ENCODE data around the gene SCN2B.

Gene SCN2B

DNA sequence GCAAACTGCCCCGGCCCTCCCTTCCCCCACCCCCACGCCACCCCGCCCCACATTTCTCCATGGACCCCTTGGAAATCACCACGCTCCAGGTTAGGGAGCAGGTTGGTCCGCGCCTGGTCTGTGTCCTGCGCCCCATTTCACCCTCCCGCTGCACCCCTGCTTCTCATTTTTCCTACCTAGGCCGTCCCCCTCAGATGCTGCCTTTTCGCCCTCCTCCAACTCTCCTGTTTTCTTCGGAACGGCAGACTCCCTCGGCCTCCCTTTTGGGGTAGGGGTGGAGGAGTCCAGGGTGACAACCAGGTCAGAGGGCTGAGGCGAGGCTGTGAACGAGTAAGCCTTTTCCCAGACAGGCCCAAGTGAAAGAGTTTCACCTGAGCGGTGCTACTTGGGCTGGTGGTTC is 22.9 kb downstream of the SCN2B start:
- no peaks in the 10 kb centered on the region for H3K9me3 Mint-ChIP-seq
- H3K4me3 Mint-ChIP-seq: peak overlapping the region; percentile 60
- peaks cover 24% of the 10 kb centered on the region for H3K4me1 Mint-ChIP-seq
- H3K27ac Mint-ChIP-seq (ENCODE audit: low read depth): no peak overlapping the region
- no peak for ATAC-seq (replicated peaks; ENCODE audit: extremely low read depth, poor library complexity, severe bottlenecking)
- H3K27me3 Mint-ChIP-seq: peaks cover 66% of the 10 kb centered on the region
- H3K36me3 Mint-ChIP-seq (ENCODE audit: insufficient read depth): peaks cover 5% of the 10 kb centered on the region
- DNase-seq (ENCODE audit: low spot score in 2 of 2): no peak

DNA sequence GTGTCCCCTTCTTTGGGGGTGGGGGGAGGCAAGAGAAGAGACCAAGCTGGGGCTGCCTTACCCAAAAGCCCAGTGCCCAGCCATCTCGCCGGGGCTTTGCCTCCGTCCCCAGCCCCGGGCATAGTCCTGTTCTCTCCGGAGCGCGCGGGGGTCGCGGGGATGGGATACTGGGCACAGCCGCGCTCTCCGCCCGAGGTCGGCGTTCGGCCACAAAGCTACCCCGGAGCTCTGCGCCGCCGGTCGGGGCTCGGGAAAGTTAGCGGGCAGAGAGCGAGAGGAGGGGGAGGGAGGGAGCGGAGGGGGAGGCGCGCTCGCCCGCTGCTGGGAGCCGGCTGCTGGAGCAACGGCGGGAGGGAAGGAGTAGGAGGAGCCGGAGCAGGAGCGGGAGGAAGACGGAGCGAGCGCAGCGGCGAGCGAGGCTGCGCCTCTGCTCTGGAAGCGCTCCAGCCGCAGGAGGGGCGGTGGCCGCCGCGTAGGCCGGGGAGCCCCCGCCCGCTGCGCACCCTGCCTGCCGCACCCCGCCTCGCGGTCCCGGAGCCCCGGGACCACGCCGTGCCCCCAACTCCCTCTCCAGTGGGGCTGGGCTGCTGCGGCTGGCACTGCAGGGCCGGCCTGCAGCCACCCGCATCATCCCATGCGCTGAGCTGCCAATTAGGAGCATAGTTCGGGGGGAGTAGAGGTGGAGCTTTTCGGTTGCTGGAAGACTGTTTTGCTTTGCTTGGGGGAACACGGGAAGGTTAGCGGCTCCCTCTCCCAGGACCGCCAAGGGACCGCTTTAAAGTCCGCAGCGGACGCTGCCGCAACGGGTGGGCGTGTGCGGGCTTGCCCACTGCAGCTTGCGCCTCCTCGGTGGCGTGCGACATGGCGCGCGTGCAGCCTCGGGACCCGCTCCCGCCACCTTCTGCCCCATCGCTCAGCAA is 23.6 kb downstream of the SCN2B start, which contains the start of gene SCN4B:
Gene SCN4B (minus strand): TSS at position 272 of the 920 bp plus-strand sequence. CDS start 150 bp downstream, at position 122.
- Mint-ChIP-seq H3K9me3 (no peaks in the 10 kb centered on the region), H3K27ac (ENCODE audit: low read depth) (no peak within 1 kb of the TSS), H3K27me3 (peaks cover 59% of the 10 kb centered on the region), H3K4me1 (peaks cover 24% of the 10 kb centered on the region), H3K36me3 (ENCODE audit: insufficient read depth) (peaks cover 5% of the 10 kb centered on the region), H3K4me3 (peak within 1 kb of the TSS; percentile 60)
- ATAC-seq (replicated peaks; ENCODE audit: extremely low read depth, poor library complexity, severe bottlenecking) (peak; percentile 25), DNase-seq (ENCODE audit: low spot score in 2 of 2) (no peak)

DNA sequence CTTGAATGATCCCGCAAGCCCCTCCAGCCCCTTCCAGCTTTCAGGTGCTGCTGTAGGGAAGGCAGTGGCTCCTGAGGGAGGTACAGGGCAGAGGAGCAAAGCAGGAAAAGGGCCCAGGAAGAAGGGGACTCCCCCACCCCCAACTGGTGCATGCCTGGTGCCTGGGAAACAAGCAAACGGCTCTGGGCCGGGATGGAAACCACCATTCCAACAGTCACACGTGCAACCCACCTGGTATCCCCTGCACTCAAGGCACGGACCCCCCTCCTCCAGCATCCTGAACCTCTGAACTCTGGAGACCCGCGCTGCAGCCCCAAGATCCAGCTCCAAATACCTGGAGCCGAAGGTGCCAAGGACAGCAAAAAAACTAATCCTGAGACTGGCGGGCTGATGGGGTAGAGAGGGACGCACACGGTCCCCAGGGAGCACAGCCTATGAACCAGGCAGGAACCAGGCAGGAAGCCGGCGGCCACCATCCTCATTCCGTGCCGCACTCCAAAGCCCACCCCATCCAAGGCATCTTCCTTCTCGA is 24.4 kb downstream of the SCN2B start:
- peaks cover 51% of the 10 kb centered on the region for H3K27me3 Mint-ChIP-seq
- no peaks in the 10 kb centered on the region for H3K9me3 Mint-ChIP-seq
- ATAC-seq (replicated peaks; ENCODE audit: extremely low read depth, poor library complexity, severe bottlenecking) (no peak), DNase-seq (ENCODE audit: low spot score in 2 of 2) (no peak)
- H3K27ac Mint-ChIP-seq (ENCODE audit: low read depth): no peak overlapping the region
- peak overlapping the region; percentile 54 for H3K4me3 Mint-ChIP-seq
- H3K36me3 Mint-ChIP-seq (ENCODE audit: insufficient read depth): peaks cover 5% of the 10 kb centered on the region
- H3K4me1 Mint-ChIP-seq: peaks cover 17% of the 10 kb centered on the region

DNA sequence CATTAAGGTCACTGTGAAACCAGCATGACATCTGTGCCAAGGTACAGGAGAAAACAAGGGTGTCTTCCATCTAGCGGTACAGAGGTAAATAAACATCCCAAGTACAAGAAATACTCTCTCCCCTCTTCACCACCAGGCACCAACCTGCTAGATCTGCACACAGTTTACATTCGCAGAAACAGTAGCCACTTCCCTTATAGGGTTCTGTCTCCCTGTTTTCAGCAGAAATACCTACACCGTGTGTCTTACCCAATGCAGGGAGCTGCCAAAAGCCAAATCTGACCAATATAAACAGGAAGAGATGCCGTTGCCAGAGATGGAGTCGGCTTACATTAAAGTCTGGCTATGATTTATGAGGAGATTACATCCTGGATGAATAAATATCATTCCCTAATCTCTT is 25.0 kb downstream of the SCN2B start:
- H3K4me1 Mint-ChIP-seq: peaks cover 11% of the 10 kb centered on the region

DNA sequence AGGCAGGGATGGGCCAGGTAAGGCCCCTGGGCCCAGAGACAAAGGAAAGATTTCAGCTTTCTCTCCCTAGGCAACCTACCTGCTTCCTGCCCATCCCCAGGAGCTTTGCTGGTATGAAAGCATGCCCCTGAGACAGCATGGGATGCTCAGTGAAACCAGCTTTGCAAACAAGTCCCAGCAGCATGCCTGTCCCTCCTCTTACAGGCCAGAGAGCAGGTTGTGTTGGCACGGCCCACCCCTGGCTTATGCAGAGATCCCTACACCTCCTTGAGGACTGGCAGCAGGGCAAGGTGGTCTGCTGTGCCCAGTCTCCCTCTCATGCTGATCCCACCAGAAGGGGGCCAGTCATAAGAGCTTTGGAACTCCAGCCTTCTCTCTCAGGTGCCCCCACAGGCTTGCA is 26.9 kb downstream of the SCN2B start:
- ATAC-seq (replicated peaks; ENCODE audit: extremely low read depth, poor library complexity, severe bottlenecking) (no peak), DNase-seq (ENCODE audit: low spot score in 2 of 2) (no peak)
- Mint-ChIP-seq H3K27me3 (peaks cover 31% of the 10 kb centered on the region), H3K36me3 (ENCODE audit: insufficient read depth) (peaks cover 6% of the 10 kb centered on the region), H3K27ac (ENCODE audit: low read depth) (no peak overlapping the region), H3K4me3 (no peak overlapping the region), H3K4me1 (peaks cover 8% of the 10 kb centered on the region), H3K9me3 (no peaks in the 10 kb centered on the region)

More for the DNA sequence above, 25.0 kb downstream of the SCN2B start:
- ATAC-seq (replicated peaks; ENCODE audit: extremely low read depth, poor library complexity, severe bottlenecking): no peak
- H3K36me3 Mint-ChIP-seq (ENCODE audit: insufficient read depth): peaks cover 5% of the 10 kb centered on the region
- no peak for DNase-seq (ENCODE audit: low spot score in 2 of 2)
- no peak overlapping the region for H3K27ac Mint-ChIP-seq (ENCODE audit: low read depth)
- H3K27me3 Mint-ChIP-seq: peaks cover 45% of the 10 kb centered on the region
- no peaks in the 10 kb centered on the region for H3K9me3 Mint-ChIP-seq
- H3K4me3 Mint-ChIP-seq: no peak overlapping the region

DNA sequence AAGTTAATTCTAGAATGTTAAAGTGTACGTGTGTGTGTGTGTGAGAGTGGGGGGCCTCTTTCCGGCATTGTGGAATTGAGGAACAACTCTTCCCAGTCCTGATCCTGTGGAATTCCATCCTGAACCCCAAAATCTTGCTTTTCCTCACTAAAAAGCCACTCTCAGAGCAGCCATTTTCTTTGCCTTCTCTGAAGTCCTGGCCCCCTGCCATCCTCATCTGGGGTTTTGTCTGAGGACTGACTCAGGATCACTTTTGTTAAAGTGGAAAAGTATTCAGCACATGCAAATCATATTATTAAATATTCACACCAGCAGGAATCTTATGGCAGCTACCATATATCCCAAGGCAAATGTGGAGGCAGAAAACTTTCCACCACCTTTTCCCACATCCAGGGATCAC is 27.6 kb downstream of the SCN2B start:
- Mint-ChIP-seq H3K27me3 (peaks cover 31% of the 10 kb centered on the region), H3K4me3 (no peak overlapping the region), H3K4me1 (peaks cover 6% of the 10 kb centered on the region), H3K27ac (ENCODE audit: low read depth) (no peak overlapping the region), H3K9me3 (no peaks in the 10 kb centered on the region), H3K36me3 (ENCODE audit: insufficient read depth) (peaks cover 4% of the 10 kb centered on the region)
- ATAC-seq (replicated peaks; ENCODE audit: extremely low read depth, poor library complexity, severe bottlenecking) (no peak), DNase-seq (ENCODE audit: low spot score in 2 of 2) (no peak)

DNA sequence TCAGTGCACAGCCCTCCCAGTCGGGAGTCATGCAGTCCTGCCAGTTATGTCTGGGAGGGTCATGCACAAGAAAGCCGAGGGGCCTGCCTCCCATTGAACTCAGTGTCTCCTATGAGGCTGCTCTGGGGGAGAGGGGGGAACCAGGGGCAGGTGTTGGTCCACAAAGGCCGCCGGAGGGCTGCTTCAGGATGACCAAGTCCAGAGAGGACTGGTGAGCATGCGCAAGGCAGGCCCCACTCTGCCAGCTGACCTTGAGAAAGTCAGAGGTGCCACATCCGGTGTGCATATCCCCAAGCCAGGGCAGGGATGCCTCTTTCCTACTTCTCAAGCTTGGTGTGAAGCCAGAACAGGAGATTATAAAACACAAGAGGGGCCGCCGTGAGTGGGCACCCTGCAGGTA is 28.2 kb downstream of the SCN2B start:
- Mint-ChIP-seq H3K9me3 (no peaks in the 10 kb centered on the region), H3K36me3 (ENCODE audit: insufficient read depth) (peaks cover 4% of the 10 kb centered on the region), H3K4me1 (no peaks in the 10 kb centered on the region), H3K27ac (ENCODE audit: low read depth) (no peak overlapping the region), H3K27me3 (peaks cover 31% of the 10 kb centered on the region), H3K4me3 (no peak overlapping the region)
- ATAC-seq (replicated peaks; ENCODE audit: extremely low read depth, poor library complexity, severe bottlenecking) (no peak), DNase-seq (ENCODE audit: low spot score in 2 of 2) (no peak)

DNA sequence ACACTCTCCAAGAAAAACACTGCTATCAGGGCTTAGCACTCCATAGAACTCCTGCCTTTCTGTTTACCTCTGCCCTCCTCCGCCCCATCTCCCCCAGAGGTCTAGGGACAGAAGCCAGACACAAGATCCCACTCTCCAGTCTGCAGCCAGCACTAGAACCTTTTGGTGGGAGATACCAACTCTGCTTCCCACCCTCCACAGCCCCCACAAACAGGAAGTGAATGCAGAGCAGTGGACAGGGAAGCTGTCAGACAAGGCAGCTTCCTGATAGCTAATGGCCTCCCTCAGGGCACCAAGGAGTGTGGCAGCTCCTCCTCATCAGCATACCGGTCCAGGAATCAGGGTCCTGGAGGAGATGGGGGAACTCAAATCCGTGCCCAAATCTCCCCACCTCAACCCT is 28.9 kb downstream of the SCN2B start:
- Mint-ChIP-seq H3K4me1 (no peaks in the 10 kb centered on the region), H3K4me3 (no peak overlapping the region), H3K36me3 (ENCODE audit: insufficient read depth) (peaks cover 4% of the 10 kb centered on the region), H3K27me3 (peaks cover 36% of the 10 kb centered on the region), H3K27ac (ENCODE audit: low read depth) (no peak overlapping the region), H3K9me3 (no peaks in the 10 kb centered on the region)
- DNase-seq (ENCODE audit: low spot score in 2 of 2) (no peak), ATAC-seq (replicated peaks; ENCODE audit: extremely low read depth, poor library complexity, severe bottlenecking) (no peak)

DNA sequence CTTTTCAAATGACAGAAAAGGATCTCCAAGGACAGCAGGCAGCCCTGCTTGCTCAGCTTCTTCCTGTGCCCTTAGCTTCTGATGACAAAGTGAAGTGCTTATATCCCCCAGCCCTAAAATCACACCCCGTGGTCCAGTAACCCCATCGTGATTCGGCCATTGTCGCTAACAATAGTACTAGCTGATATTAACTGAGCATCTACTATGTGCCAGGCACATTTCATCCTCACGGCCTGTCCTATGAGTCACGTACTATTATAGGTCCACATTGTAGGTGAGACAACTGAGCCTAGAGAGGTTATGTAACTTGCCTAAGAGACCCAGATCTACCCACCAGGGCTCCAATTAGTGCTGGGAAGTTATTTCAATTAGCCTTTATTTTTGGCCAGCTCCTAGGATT is 29.9 kb downstream of the SCN2B start:
- DNase-seq (ENCODE audit: low spot score in 2 of 2): no peak
- peaks cover 2% of the 10 kb centered on the region for H3K36me3 Mint-ChIP-seq (ENCODE audit: insufficient read depth)
- ATAC-seq (replicated peaks; ENCODE audit: extremely low read depth, poor library complexity, severe bottlenecking): no peak
- peaks cover 45% of the 10 kb centered on the region for H3K27me3 Mint-ChIP-seq
- H3K27ac Mint-ChIP-seq (ENCODE audit: low read depth): no peak overlapping the region
- H3K4me3 Mint-ChIP-seq: peak overlapping the region; percentile 74
- no peaks in the 10 kb centered on the region for H3K4me1 Mint-ChIP-seq
- H3K9me3 Mint-ChIP-seq: no peaks in the 10 kb centered on the region

DNA sequence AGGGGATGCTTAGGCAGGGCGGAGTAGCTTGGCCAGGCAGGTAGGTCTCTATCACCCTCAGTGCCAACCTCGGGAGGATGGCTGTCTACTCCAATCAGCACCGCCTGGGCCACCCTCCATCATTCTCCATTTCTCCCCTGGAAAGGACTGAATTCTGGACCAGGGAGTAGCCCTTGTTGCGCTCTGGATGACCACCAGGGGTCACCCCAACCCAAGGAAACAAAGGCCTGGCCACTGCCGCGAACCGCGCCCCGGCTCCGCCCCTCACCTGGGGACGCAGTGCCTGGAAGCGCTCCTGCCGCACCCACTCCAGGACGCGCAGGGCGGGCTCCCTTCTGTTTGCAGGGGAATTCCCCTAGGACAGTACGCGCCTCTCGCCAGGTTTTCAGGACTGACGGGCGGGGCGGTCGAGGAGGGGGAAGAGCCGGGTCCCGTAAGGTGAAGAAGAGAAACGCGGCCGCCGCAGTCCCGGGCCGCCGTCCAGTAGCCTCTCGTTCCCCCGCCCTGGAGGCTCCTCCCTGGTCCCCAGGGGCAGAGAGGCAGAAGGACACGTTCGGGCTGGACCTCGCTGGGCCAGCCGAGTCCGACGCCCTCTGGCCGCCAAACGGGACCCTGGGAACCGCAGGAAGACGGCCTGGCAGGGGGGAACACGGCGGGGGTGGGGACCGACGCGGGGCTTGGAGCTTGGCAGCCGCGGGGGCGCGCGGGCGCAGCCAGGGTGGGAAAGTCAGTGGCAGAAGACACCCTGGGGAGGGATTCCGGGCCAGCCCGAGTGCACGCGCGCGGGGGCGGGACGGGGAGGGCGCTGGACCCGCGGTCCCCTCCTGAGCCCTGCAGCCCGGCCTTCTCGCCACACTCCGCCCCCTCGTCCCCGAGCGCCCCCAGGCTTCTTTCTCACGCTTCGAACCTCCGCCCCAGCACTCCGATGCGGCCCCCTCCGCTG is 30.9 kb downstream of the SCN2B start:
- H3K9me3 Mint-ChIP-seq: no peaks in the 10 kb centered on the region
- H3K36me3 Mint-ChIP-seq (ENCODE audit: insufficient read depth): peaks cover 2% of the 10 kb centered on the region
- ATAC-seq (replicated peaks; ENCODE audit: extremely low read depth, poor library complexity, severe bottlenecking): peak; percentile 79
- H3K27ac Mint-ChIP-seq (ENCODE audit: low read depth): no peak overlapping the region
- peak; percentile 71 to 80 for DNase-seq (ENCODE audit: low spot score in 2 of 2)
- H3K4me1 Mint-ChIP-seq: no peaks in the 10 kb centered on the region
- H3K4me3 Mint-ChIP-seq: peak overlapping the region; percentile 74
- H3K27me3 Mint-ChIP-seq: peaks cover 45% of the 10 kb centered on the region

DNA sequence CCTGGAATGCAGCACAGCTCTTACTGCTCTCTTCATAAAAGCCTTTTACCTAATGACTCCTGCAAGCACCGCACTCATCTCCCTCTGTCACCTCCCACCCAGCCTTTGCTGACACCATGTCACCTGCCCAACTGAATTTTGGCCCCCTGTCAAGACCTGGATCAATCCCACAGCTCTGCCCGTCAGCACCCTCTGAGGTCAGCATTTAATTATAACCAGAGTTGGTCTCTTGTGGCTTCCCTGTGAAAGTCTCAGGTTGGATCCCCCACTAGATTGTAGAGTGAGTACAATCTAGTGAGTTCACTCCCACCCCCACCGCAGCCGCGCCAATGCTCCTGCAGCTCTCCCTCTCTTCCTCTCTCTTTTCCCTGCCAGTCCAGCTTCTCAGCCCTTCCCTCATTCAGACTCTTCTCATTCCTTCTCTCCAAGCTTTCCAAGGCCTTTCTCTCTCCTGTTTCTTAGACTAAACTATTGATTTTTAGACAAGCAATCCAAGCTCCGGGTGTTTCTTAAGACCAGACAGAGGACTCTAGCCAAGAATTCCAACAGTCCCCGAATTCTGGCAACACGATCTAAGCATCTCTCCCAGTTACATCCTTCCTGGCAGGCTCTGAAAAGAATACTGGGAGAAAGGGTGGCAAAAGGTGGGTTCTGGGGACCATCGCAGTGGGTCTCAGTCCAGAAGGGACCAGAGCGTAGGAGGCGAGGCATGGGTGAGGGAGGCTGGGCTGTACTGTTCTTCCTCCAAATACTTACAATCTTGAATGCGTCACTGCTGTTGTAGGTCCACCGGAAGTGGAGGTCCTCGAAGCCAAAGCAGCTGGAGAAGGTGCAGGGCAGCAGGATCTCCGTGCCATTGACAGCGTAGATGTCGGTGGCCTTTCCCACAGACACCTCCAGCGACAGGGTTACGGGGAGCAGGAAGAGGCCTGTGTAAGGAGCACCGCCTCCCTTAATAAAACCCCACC is 31.9 kb downstream of the SCN2B start:
- H3K27me3 Mint-ChIP-seq: peaks cover 54% of the 10 kb centered on the region
- H3K9me3 Mint-ChIP-seq: no peaks in the 10 kb centered on the region
- peak overlapping the region; percentile 74 for H3K4me3 Mint-ChIP-seq
- H3K27ac Mint-ChIP-seq (ENCODE audit: low read depth): no peak overlapping the region
- DNase-seq (ENCODE audit: low spot score in 2 of 2): no peak
- ATAC-seq (replicated peaks; ENCODE audit: extremely low read depth, poor library complexity, severe bottlenecking): no peak
- H3K4me1 Mint-ChIP-seq: no peaks in the 10 kb centered on the region
- peaks cover 2% of the 10 kb centered on the region for H3K36me3 Mint-ChIP-seq (ENCODE audit: insufficient read depth)
